B cell (primary cell): ENCODE measurements around the gene IGFN1. TPM values are rescaled to one million over a fixed set of nuclear protein-coding genes. Genes with fewer than 3 reads are reported as not detected.

Source experiments
- ATAC-seq: fragments of 200-7000 bp; cut with Tn5 transposase; one replicate; pipeline ENCODE4 v1.10.0; 2021; ENCODE audit warnings: low read depth, mild to moderate bottlenecking, moderate number of reproducible peaks, moderate library complexity
- CTCF ChIA-PET: fragments of 350-600 bp; sonication (Branson Sonifier 250); formaldehyde crosslinking; loops from one replicate; lab custom pipeline; 2021; ENCODE audit warnings: antibody characterized with exemption, inconsistent platforms; lab: Charles Lee
- POLR2A ChIA-PET: fragments of 350-600 bp; sonication (Branson Sonifier 250); formaldehyde crosslinking; loops from one replicate; lab custom pipeline; 2021; ENCODE audit warnings: antibody characterized with exemption; lab: Charles Lee
- DNase-seq: peaks from one replicate; pipeline ENCODE4 v3.0.0; 2013
- H2AFZ ChIP-seq: 2 replicates; pipeline ENCODE4 v1.6.1; 2012; ENCODE audit warnings: mild to moderate bottlenecking, low read depth, low read length; ENCODE audit not compliant: insufficient read depth, poor library complexity, severe bottlenecking
- H3K27ac ChIP-seq, 2 donors: 1 replicate in 1 of 2; 2 replicates in 1 of 2; pipeline ENCODE4 v1.5.1; 2012 to 2013; ENCODE audit warnings: low read length in 2 of 2, mild to moderate bottlenecking in 2 of 2, moderate library complexity in 1 of 2
- H3K27me3 ChIP-seq, 4 experiments: fragments of 200-600 bp in 1 of 4; sonication (generic) in 1 of 4; replicated peaks in 1 of 4; 1 replicate in 2 of 4; 2 replicates in 2 of 4; pipeline versions ENCODE4 v1.6.1 to v1.7.0; 2013 to 2016; ENCODE audit warnings: low read length in 3 of 4, mild to moderate bottlenecking in 2 of 4, mixed read lengths in 1 of 4, moderate library complexity in 1 of 4; ENCODE audit not compliant: insufficient read depth in 4 of 4, control insufficient read depth in 3 of 4; ENCODE audit errors: control extremely low read depth in 1 of 4
- H3K36me3 ChIP-seq, 2 experiments: replicated peaks in 1 of 2; 1 replicate in 1 of 2; 2 replicates in 1 of 2; pipeline versions ENCODE4 v1.6.1 to v1.7.1; 2013; ENCODE audit warnings: low read length in 1 of 2; ENCODE audit not compliant: insufficient read depth in 2 of 2, control insufficient read depth in 1 of 2; ENCODE audit errors: control extremely low read depth in 1 of 2, extremely low read depth in 1 of 2
- H3K4me1 ChIP-seq, 2 donors: fragments of 200-600 bp in 1 of 2; sonication (generic) in 1 of 2; 1 replicate in 1 of 2; 2 replicates in 1 of 2; pipeline versions ENCODE4 v1.5.1 to v1.6.1; 2013 to 2017; ENCODE audit warnings: low read length in 2 of 2; ENCODE audit not compliant: control insufficient read depth in 2 of 2, insufficient read depth in 2 of 2
- H3K4me2 ChIP-seq: replicated peaks from 2 replicates; pipeline ENCODE3; 2012; ENCODE audit warnings: mild to moderate bottlenecking, low read depth, low read length; ENCODE audit not compliant: poor library complexity, severe bottlenecking
- H3K4me3 ChIP-seq, 5 experiments: fragments of 200-600 bp in 1 of 5; sonication (generic) in 1 of 5; 1 replicate in 3 of 5; 2 replicates in 2 of 5; pipeline versions ENCODE4 v1.5.1 to v1.7.0; 2011 to 2016; ENCODE audit warnings: low read length in 4 of 5, mild to moderate bottlenecking in 4 of 5, low read depth in 2 of 5, control low read depth in 1 of 5, moderate library complexity in 1 of 5; ENCODE audit not compliant: insufficient read depth in 1 of 5; ENCODE audit errors: control extremely low read depth in 1 of 5, extremely low read depth in 1 of 5
- H3K79me2 ChIP-seq: fragments of 200-600 bp; sonication (generic); one replicate; pipeline ENCODE4 v1.6.0; 2016; ENCODE audit warnings: low read length; ENCODE audit not compliant: control insufficient read depth, insufficient read depth
- H3K9ac ChIP-seq: fragments of 200-600 bp; sonication (generic); 2 replicates; pipeline ENCODE4 v1.6.1; 2017; ENCODE audit warnings: mild to moderate bottlenecking, low read length, moderate library complexity
- H3K9me3 ChIP-seq, 3 donors: one replicate each; pipeline versions ENCODE4 v1.6.1 to v1.7.1; 2013; ENCODE audit warnings: low read length in 2 of 3; ENCODE audit not compliant: control insufficient read depth in 2 of 3, insufficient read depth in 1 of 3; ENCODE audit errors: control extremely low read depth in 1 of 3
- H4K20me1 ChIP-seq: 2 replicates; pipeline ENCODE4 v1.6.0; 2012; ENCODE audit warnings: mild to moderate bottlenecking, low read length; ENCODE audit not compliant: insufficient read depth, control insufficient read depth, poor library complexity, severe bottlenecking
- H3K27ac Mint-ChIP-seq: one replicate; pipeline ENCODE4 v1.8.0; 2021; ENCODE audit warnings: mixed read lengths
- H3K27me3 Mint-ChIP-seq: one replicate; pipeline ENCODE4 v1.8.0; 2021; ENCODE audit warnings: mixed read lengths
- H3K4me1 Mint-ChIP-seq: one replicate; pipeline ENCODE4 v1.8.0; 2021; ENCODE audit warnings: mixed read lengths
- H3K4me3 Mint-ChIP-seq: one replicate; pipeline ENCODE4 v1.8.0; 2021; ENCODE audit warnings: mixed read lengths
- H3K9me3 Mint-ChIP-seq: one replicate; pipeline ENCODE4 v1.8.0; 2022; ENCODE audit warnings: mixed read lengths; ENCODE audit not compliant: insufficient read depth
- EZH2 ChIP-seq: IDR thresholded peaks from 2 replicates; pipeline ENCODE4 v1.6.1; 2012; ENCODE audit warnings: borderline replicate concordance, low read depth, mild to moderate bottlenecking, moderate library complexity, low read length; ENCODE audit not compliant: insufficient read depth, poor library complexity, severe bottlenecking
- WGBS: methylation state at CpG from one replicate; pipeline ENCODE4 v1.1.5; 2013; ENCODE audit warnings: missing lambda C conversion rate; ENCODE audit not compliant: insufficient coverage; 5-methylcytosine and 5-hydroxymethylcytosine counted together
- intact Hi-C: fragments of 100-400 bp; cut with micrococcal nuclease; formaldehyde crosslinking; loops from one replicate; pipeline ENCODE4 v1.10.0; 2022
- polyA plus RNA-seq: library from polyadenylated mRNA; depleted of rRNA; stranded (reverse); fragments of >200 nt; gene quantifications from 2 replicates; pipeline ENCODE4 v1.2.3, GENCODE V29; 2012
- total RNA-seq, 2 donors: library from RNA; stranded (reverse); fragments of 120-200 nt in 1 of 2; gene quantifications; 1 replicate in 1 of 2; 2 replicates in 1 of 2; pipeline versions ENCODE4 v1.2.3 to v1.2.4, GENCODE V29; 2013 to 2022
- TF ChIP-seq, protein P1 (sequence below): fragments of 200-600 bp; IDR thresholded peaks from one replicate; pipeline ENCODE4 v1.8.0; 2022; ENCODE audit warnings: antibody characterized with exemption, mild to moderate bottlenecking

IGFN1 gene
- total and polyA plus RNA-seq, 2 donors (not counting 1 experiment from before 2014, with no cell fraction given), result not detected

DNA sequence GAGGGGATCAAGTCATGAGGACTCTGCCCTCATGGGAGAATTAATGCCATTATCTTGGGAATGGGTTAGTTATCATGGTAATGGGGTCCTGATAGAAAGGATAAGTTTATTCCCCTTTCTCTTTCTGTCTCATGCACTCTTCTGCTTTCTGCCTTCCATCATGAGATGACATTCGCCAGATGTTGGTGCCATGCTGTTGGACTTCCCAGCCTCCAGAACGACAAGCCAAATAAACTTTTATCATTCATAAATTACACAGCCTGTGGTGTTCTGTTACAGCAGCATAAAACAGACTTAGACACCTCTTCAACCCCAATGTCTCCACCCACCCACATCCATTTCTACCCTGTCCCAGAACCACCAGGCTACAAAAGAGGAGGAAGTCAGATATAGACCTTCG is 11.9 kb upstream of the IGFN1 start:
- Histone ChIP-seq H2AFZ (no peak overlapping the region), H3K4me3 (no peak overlapping the region), H3K27ac (no peak overlapping the region), H3K4me1 (no peaks in the 10 kb centered on the region), H3K4me2 (no peak overlapping the region), H3K36me3 (no peaks in the 10 kb centered on the region), H3K9me3 (peaks cover 3 to 4% (median 4%) of the 10 kb centered on the region in 3 donors), H4K20me1 (no peaks in the 10 kb centered on the region), H3K79me2 (no peaks in the 10 kb centered on the region), H3K27me3 (peaks cover 0 to 36% (median 6%) of the 10 kb centered on the region in 4 experiments), H3K9ac (no peak overlapping the region)
- Mint-ChIP-seq H3K27ac (no peak overlapping the region), H3K9me3 (peaks cover 4% of the 10 kb centered on the region), H3K4me3 (no peak overlapping the region), H3K27me3 (peaks cover 44% of the 10 kb centered on the region), H3K4me1 (no peaks in the 10 kb centered on the region)
- CTCF ChIA-PET, result no interaction called here
- intact Hi-C loops, result no loop called here
- no peak for DNase-seq
- TF ChIP-seq, protein P1, sequence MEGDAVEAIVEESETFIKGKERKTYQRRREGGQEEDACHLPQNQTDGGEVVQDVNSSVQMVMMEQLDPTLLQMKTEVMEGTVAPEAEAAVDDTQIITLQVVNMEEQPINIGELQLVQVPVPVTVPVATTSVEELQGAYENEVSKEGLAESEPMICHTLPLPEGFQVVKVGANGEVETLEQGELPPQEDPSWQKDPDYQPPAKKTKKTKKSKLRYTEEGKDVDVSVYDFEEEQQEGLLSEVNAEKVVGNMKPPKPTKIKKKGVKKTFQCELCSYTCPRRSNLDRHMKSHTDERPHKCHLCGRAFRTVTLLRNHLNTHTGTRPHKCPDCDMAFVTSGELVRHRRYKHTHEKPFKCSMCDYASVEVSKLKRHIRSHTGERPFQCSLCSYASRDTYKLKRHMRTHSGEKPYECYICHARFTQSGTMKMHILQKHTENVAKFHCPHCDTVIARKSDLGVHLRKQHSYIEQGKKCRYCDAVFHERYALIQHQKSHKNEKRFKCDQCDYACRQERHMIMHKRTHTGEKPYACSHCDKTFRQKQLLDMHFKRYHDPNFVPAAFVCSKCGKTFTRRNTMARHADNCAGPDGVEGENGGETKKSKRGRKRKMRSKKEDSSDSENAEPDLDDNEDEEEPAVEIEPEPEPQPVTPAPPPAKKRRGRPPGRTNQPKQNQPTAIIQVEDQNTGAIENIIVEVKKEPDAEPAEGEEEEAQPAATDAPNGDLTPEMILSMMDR, result no peak
- TF ChIP-seq EZH2, result no peak
- no peak for ATAC-seq
- POLR2A ChIA-PET, result interaction anchor here (0.7 kb wide), 1 partner anchor 158 kb away, joined by 3 read pairs; no protein-coding TSS in a partner anchor
- WGBS, result 76% methylated on average over 3 of the region's 3 CpGs

DNA sequence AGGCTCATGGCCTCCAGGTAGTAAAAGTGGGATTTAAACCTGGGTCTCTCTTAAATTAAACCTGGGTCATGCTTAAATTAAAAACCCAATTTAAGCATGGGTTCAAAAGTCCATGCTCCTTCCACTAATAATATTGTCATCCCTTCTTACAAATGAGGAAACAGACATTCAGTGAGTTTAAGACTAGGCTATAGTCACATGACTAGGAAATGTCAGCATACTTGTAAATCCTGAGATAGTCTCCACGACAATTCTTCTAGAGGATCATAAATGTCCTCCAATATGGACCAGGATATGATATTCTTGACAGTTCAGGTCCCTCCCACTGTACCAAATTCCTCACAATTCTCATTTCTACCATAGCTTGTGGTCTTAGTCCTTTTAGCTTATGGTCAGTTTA is 10.5 kb upstream of the IGFN1 start:
- H3K27me3 Mint-ChIP-seq, result peaks cover 53% of the 10 kb centered on the region
- no peak for ATAC-seq
- POLR2A ChIA-PET, result no interaction called here
- TF ChIP-seq, protein P1, result no peak
- no peak for TF ChIP-seq EZH2
- no peak for DNase-seq
- no peak overlapping the region for H3K4me2 ChIP-seq
- no peaks in the 10 kb centered on the region for H3K4me1 Mint-ChIP-seq
- intact Hi-C loops, result no loop called here
- H3K27ac ChIP-seq, result no peak overlapping the region
- no peaks in the 10 kb centered on the region for H3K36me3 ChIP-seq
- H3K79me2 ChIP-seq, result no peaks in the 10 kb centered on the region
- H3K27me3 ChIP-seq, result peaks cover 0 to 34% (median 6%) of the 10 kb centered on the region in 4 experiments
- peaks cover 3 to 4% (median 4%) of the 10 kb centered on the region in 3 donors for H3K9me3 ChIP-seq
- no peak overlapping the region for H2AFZ ChIP-seq
- no peaks in the 10 kb centered on the region for H3K4me1 ChIP-seq
- no peak overlapping the region for H3K27ac Mint-ChIP-seq
- no peak overlapping the region for H3K4me3 Mint-ChIP-seq
- no peak overlapping the region for H3K9ac ChIP-seq
- no CpG with 5 or more reads among the region's 1 CpG for WGBS
- H3K9me3 Mint-ChIP-seq, result peaks cover 4% of the 10 kb centered on the region
- CTCF ChIA-PET, result no interaction called here
- no peaks in the 10 kb centered on the region for H4K20me1 ChIP-seq
- H3K4me3 ChIP-seq, result no peak overlapping the region
